HepG2 (cell line): ENCODE measurements around the gene CREM. TPM values are rescaled to one million over a fixed set of nuclear protein-coding genes. Genes with fewer than 3 reads are reported as not detected.
A peak's percentile ranks its signal among the peaks of the same experiment; 100 is the strongest.

Experiments used
- ATAC-seq: fragments of 200-7000 bp; cut with Tn5 transposase; 3 replicates; pipeline ENCODE4 v1.9.1; 2020; ENCODE audit warnings: mild to moderate bottlenecking, moderate library complexity
- BruUV-seq: library from RNA; stranded (reverse); fragments of 400-500 nt; replicated peaks from 2 replicates; lab custom pipeline; 2021; lab: Mats Ljungman, UMichigan
- CTCF ChIA-PET: fragments of 300-600 bp; formaldehyde crosslinking; extraction: SDS; loops from one replicate; lab custom pipeline; 2021; ENCODE audit warnings: low total read pairs, inconsistent platforms, low intra/inter-chr PET ratio; lab: Yijun Ruan, JAX
- POLR2A ChIA-PET: fragments of 350-600 bp; sonication (Branson Sonifier 250); formaldehyde crosslinking; loops from one replicate; lab custom pipeline; 2020; ENCODE audit warnings: antibody characterized with exemption, inconsistent platforms; lab: Yijun Ruan, JAX
- DNase-seq: peaks from one replicate; pipeline ENCODE4 v3.0.0-alpha.2; 2015; ENCODE audit warnings: low spot score
- FAIRE-seq: peaks from 3 replicates; lab custom pipeline; 2011; peaks lifted over from hg19 to GRCh38; lab: Jason Lieb, UNC
- H2AFZ ChIP-seq: one replicate; pipeline ENCODE4 v1.6.1; 2011; ENCODE audit warnings: low read length, inconsistent platforms
- H3K27ac ChIP-seq: fragments of 300-600 bp; 3 replicates; pipeline ENCODE4 v1.8.0; 2011; ENCODE audit warnings: mixed run types, mild to moderate bottlenecking, mixed read lengths, low read length, inconsistent platforms; ENCODE audit not compliant: insufficient read depth; ENCODE audit errors: extremely low read length
- H3K27me3 ChIP-seq, 2 experiments: fragments of 200-600 bp in 1 of 2; 2 replicates in 1 of 2; 3 replicates in 1 of 2; pipeline versions ENCODE4 v1.6.0 to v1.8.0; 2011; ENCODE audit warnings: low read length in 2 of 2, mild to moderate bottlenecking in 2 of 2, moderate library complexity in 2 of 2, inconsistent platforms in 1 of 2; ENCODE audit not compliant: insufficient read depth in 2 of 2, control insufficient read depth in 1 of 2
- H3K36me3 ChIP-seq, 2 experiments: fragments of 200-600 bp in 1 of 2; replicated peaks in 1 of 2; 2 replicates in 1 of 2; 3 replicates in 1 of 2; pipeline versions ENCODE4 v1.5.1 to v1.8.0; 2011; ENCODE audit warnings: low read length in 2 of 2, inconsistent platforms in 1 of 2; ENCODE audit not compliant: insufficient read depth in 2 of 2, control insufficient read depth in 1 of 2
- H3K4me1 ChIP-seq: 2 replicates; pipeline ENCODE4 v1.5.1; 2012; ENCODE audit warnings: low read length, inconsistent platforms; ENCODE audit not compliant: insufficient read depth
- H3K4me2 ChIP-seq: 2 replicates; pipeline ENCODE4 v1.6.0; 2011; ENCODE audit warnings: low read depth, low read length, inconsistent platforms
- H3K4me3 ChIP-seq, 3 experiments: fragments of 200-600 bp in 1 of 3; sonication (generic), shearing (Covaris generic) in 1 of 3; replicated peaks in 1 of 3; 2 replicates each; pipeline ENCODE4 v1.5.1; 2011 to 2016; ENCODE audit warnings: low read length in 3 of 3, inconsistent platforms in 2 of 3, low read depth in 2 of 3, mild to moderate bottlenecking in 2 of 3, control low read depth in 1 of 3, mixed read lengths in 1 of 3; ENCODE audit not compliant: insufficient read depth in 1 of 3
- H3K79me2 ChIP-seq: one replicate; pipeline ENCODE4 v1.6.1; 2011; ENCODE audit warnings: low read length, inconsistent platforms; ENCODE audit not compliant: insufficient read depth
- H3K9ac ChIP-seq: 2 replicates; pipeline ENCODE4 v1.6.0; 2011; ENCODE audit warnings: mild to moderate bottlenecking, low read depth, low read length, inconsistent platforms; ENCODE audit not compliant: insufficient read depth
- H3K9me3 ChIP-seq: 2 replicates; pipeline ENCODE4 v1.5.1; 2012; ENCODE audit warnings: mild to moderate bottlenecking, low read length
- H4K20me1 ChIP-seq: 2 replicates; pipeline ENCODE4 v1.6.0; 2011; ENCODE audit warnings: inconsistent platforms, mild to moderate bottlenecking, low read length, moderate library complexity; ENCODE audit not compliant: insufficient read depth
- ARID3A ChIP-seq: IDR thresholded peaks from 2 replicates; pipeline ENCODE4 v1.6.1; 2012; ENCODE audit warnings: low read depth, low read length, improper control_type of control experiment
- CENPT ChIP-seq: sonication (generic); formaldehyde crosslinking; IDR thresholded peaks from 2 replicates; pipeline ENCODE4 v1.8.0; 2022; ENCODE audit warnings: low read depth, mild to moderate bottlenecking, moderate library complexity, missing genetic modification reagents
- MED8 ChIP-seq: sonication (generic); formaldehyde crosslinking; IDR thresholded peaks from 2 replicates; pipeline ENCODE4 v1.8.1; 2023; ENCODE audit warnings: mild to moderate bottlenecking, missing genetic modification reagents; ENCODE audit not compliant: insufficient replicate concordance
- TFAP4 ChIP-seq: sonication (generic); IDR thresholded peaks from 2 replicates; pipeline ENCODE4 v1.6.1; 2016; ENCODE audit warnings: low read depth, borderline replicate concordance
- ZBTB4 ChIP-seq: sonication (generic); formaldehyde crosslinking; IDR thresholded peaks from 2 replicates; pipeline ENCODE4 v1.4.0; 2020; ENCODE audit warnings: missing genetic modification reagents, mild to moderate bottlenecking, borderline replicate concordance
- ZNF343 ChIP-seq: sonication (generic); formaldehyde crosslinking; IDR thresholded peaks from 2 replicates; pipeline ENCODE4 v1.4.0; 2020; ENCODE audit warnings: mild to moderate bottlenecking, missing genetic modification reagents
- ZNF430 ChIP-seq: sonication (generic); formaldehyde crosslinking; IDR thresholded peaks from 2 replicates; pipeline ENCODE4 v1.9.0; 2021; ENCODE audit warnings: mild to moderate bottlenecking, missing genetic modification reagents
- ZNF460 ChIP-seq: sonication (generic); formaldehyde crosslinking; IDR thresholded peaks from 2 replicates; pipeline ENCODE4 v1.5.1; 2020; ENCODE audit warnings: missing genetic modification reagents, mild to moderate bottlenecking, borderline replicate concordance
- ZNF589 ChIP-seq: sonication (generic); formaldehyde crosslinking; conservative IDR thresholded peaks from 2 replicates; pipeline ENCODE4 v1.8.0; 2022; ENCODE audit warnings: mild to moderate bottlenecking, moderate library complexity, missing genetic modification reagents
- ZNF704 ChIP-seq: sonication (generic); formaldehyde crosslinking; IDR thresholded peaks from 2 replicates; pipeline ENCODE4 v1.8.1; 2023; ENCODE audit warnings: mild to moderate bottlenecking, inconsistent platforms, moderate library complexity, missing genetic modification reagents, borderline replicate concordance
- WGBS: methylation state at CpG from one replicate; pipeline ENCODE4 v1.1.6; 2017; ENCODE audit warnings: low lambda C conversion rate; 5-methylcytosine and 5-hydroxymethylcytosine counted together
- in situ Hi-C: cut with HindIII; loops from 2 replicates; pipeline ENCODE4 v1.10.0; 2017; ENCODE audit warnings: low pct_unique_long_range_greater_than_20kb; ENCODE audit not compliant: extremely low pct_ligation_motif_present
- intact Hi-C: fragments of 100-400 bp; cut with micrococcal nuclease; formaldehyde crosslinking; loops from one replicate; pipeline ENCODE4 v1.10.0; 2022; ENCODE audit not compliant: unreplicated experiment
- polyA plus RNA-seq, 8 experiments: library from polyadenylated mRNA; depleted of rRNA in 3 of 8; stranded (reverse) in 7 of 8; unstranded in 1 of 8; fragments of >200 nt; fragmentation: Illumina TruSeq in 4 of 8; extraction: Trizol in 4 of 8; gene quantifications; 2 replicates each; pipeline versions ENCODE4 v1.2.1 to v1.2.3, GENCODE V29; 2011 to 2016; ENCODE audit warnings: low read depth in 4 of 8, missing spikeins in 1 of 8, mixed read lengths in 1 of 8; ENCODE audit not compliant: insufficient read depth in 1 of 8
- total RNA-seq, 5 experiments: library from RNA; depleted of rRNA; stranded (reverse); fragments of >200 nt; fragmentation: Illumina TruSeq; extraction: Trizol; gene quantifications; 2 replicates each; pipeline ENCODE4 v1.2.3, GENCODE V29; 2016; ENCODE audit warnings: low read depth in 1 of 5

Gene CREM
- total and polyA plus RNA-seq, 2 of the 13 experiments (the other 11 are each of a cell fraction or from before 2014, with no cell fraction given): 21.3 to 25.4 TPM

DNA sequence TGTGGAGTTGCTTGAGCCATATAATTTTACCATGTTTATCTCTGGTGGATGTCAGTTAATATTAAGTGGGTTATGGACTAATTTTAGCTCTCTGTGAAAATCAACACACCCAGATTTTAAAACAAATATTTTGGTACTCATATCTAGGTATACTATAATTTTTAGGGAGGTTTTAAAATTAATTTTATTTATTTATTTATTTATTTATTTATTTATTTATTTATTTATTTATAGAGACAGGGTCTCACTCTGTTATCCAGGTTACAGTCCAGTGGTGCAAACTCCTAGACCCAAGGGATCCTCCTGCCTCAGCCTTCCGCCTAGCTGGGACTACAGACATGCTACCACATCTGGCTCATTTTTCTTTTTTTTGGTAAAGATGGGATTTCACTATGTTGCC, 7.3 kb upstream of the CREM start:
- TF ChIP-seq ZNF343: no peak
- H3K4me2 ChIP-seq: no peak overlapping the region
- WGBS: 59% methylated on average over 1 of the region's 1 CpG
- FAIRE-seq: no peak
- no peaks in the 10 kb centered on the region for H3K79me2 ChIP-seq
- H2AFZ ChIP-seq: no peak overlapping the region
- H3K9me3 ChIP-seq: no peaks in the 10 kb centered on the region
- no peak for ATAC-seq
- intact Hi-C loops (no loop called here), in situ Hi-C loops (loop anchor here (25.0 kb wide), 1 partner anchor 443 kb away; no protein-coding TSS in a partner anchor)
- no peak for DNase-seq
- POLR2A ChIA-PET: no interaction called here
- no peak overlapping the region for H3K9ac ChIP-seq
- H3K27me3 ChIP-seq: no peaks in the 10 kb centered on the region
- no peaks in the 10 kb centered on the region for H3K36me3 ChIP-seq
- H4K20me1 ChIP-seq: no peaks in the 10 kb centered on the region
- no peak overlapping the region for H3K4me3 ChIP-seq
- H3K4me1 ChIP-seq: peaks cover 12% of the 10 kb centered on the region
- CTCF ChIA-PET: interaction anchor here (1.7 to 2.2 kb wide), 2 partner anchors 99 to 479 kb away, joined by 7 to 22 read pairs; no protein-coding TSS in a partner anchor
- no TSS peak for BruUV-seq
- H3K27ac ChIP-seq: no peak overlapping the region

DNA sequence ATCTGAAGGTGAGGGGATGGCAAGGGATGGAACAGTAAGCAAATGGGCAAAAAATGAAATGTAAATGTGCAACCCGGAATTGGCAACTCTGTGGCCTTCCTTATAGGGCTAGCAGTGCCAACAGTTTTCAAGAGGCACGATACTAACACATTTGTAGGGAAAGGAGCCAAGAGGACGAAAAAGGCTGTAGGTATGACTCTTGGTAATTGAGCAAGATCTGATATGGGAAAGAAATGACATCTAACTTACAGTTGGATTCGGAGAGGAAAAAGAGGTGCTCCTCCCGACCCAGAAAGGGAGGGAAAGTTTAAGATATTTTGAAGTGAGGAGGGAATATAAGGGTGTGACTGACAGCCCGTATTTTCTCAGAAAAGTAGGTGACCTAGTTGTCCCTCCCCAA, 2.1 kb upstream of the CREM start:
- in situ Hi-C loops (loop anchor here (5.0 to 25.0 kb wide), 2 partner anchors 93 to 438 kb away; no protein-coding TSS in a partner anchor), intact Hi-C loops (no loop called here)
- H3K4me1 ChIP-seq: peaks cover 50% of the 10 kb centered on the region
- ATAC-seq (no peak), DNase-seq (no peak), FAIRE-seq (no peak)
- H4K20me1 ChIP-seq: no peaks in the 10 kb centered on the region
- 20% methylated on average over 6 of the region's 6 CpGs for WGBS
- H3K36me3 ChIP-seq: no peaks in the 10 kb centered on the region
- H3K9me3 ChIP-seq: no peaks in the 10 kb centered on the region
- H3K27ac ChIP-seq: no peak overlapping the region
- H3K4me2 ChIP-seq: peak overlapping the region; percentile 61
- H2AFZ ChIP-seq: no peak overlapping the region
- H3K79me2 ChIP-seq: peaks cover 16% of the 10 kb centered on the region
- no TSS peak for BruUV-seq
- no peak overlapping the region for H3K9ac ChIP-seq
- ChIA-PET CTCF (no interaction called here), POLR2A (no interaction called here)
- H3K27me3 ChIP-seq: no peaks in the 10 kb centered on the region; a peak in 1 of 5 replicates
- H3K4me3 ChIP-seq: no peak overlapping the region; a peak in 1 of 6 replicates
- TF ChIP-seq ARID3A: no peak
- no peak for TF ChIP-seq MED8 (CRISPR knock-in tag)
- TF ChIP-seq ZNF430 (CRISPR knock-in tag): no peak
- TF ChIP-seq TFAP4: no peak
- TF ChIP-seq ZNF589 (CRISPR knock-in tag): no peak
- TF ChIP-seq ZBTB4 (CRISPR knock-in tag): no peak
- TF ChIP-seq ZNF460 (CRISPR knock-in tag): no peak
- no peak for TF ChIP-seq ZNF704 (CRISPR knock-in tag)
- TF ChIP-seq CENPT (CRISPR knock-in tag): no peak
